ENCODE measurements around the gene MTTP.

MTTP gene

GRCh38 chr4:99670409-99671073 is 95.9 kb downstream of the MTTP start:
- no peak for FAIRE-seq
